Tibial artery (tissue), 4 donors: Measurements from ENCODE around the gene CAMTA1.

Experiments used
- DNase-seq, 2 donors: peaks; one replicate each; pipeline ENCODE4 v3.0.0-alpha.2; 2019
- H3K27ac ChIP-seq, 2 donors: fragments of 200-600 bp; sonication (generic) in 1 of 2; 1 replicate in 1 of 2; 2 replicates in 1 of 2; pipeline ENCODE4 v1.5.1; 2018 to 2019; ENCODE audit warnings: mild to moderate bottlenecking in 1 of 2
- H3K27me3 ChIP-seq, 2 donors: fragments of 200-600 bp; sonication (generic) in 1 of 2; one replicate each; pipeline versions ENCODE4 v1.5.1 to v1.6.0; 2016 to 2019
- H3K36me3 ChIP-seq, 3 donors: fragments of 200-600 bp; sonication (generic) in 2 of 3; one replicate each; pipeline ENCODE4 v1.5.1; 2016 to 2019; ENCODE audit warnings: mild to moderate bottlenecking in 2 of 3
- H3K4me1 ChIP-seq, 4 donors: fragments of 200-600 bp; sonication (generic) in 2 of 4; 1 replicate in 3 of 4; 2 replicates in 1 of 4; pipeline ENCODE4 v1.5.1; 2016 to 2019
- H3K4me3 ChIP-seq, 2 donors: fragments of 200-600 bp; sonication (generic) in 1 of 2; 1 replicate in 1 of 2; 2 replicates in 1 of 2; pipeline ENCODE4 v1.5.1; 2018 to 2019; ENCODE audit warnings: mild to moderate bottlenecking in 2 of 2
- H3K9me3 ChIP-seq, 3 donors: fragments of 200-600 bp; sonication (generic) in 1 of 3; one replicate each; pipeline ENCODE4 v1.5.1; 2016 to 2019
- intact Hi-C: fragments of 100-400 bp; cut with DNase I; formaldehyde crosslinking; loops from one replicate; pipeline ENCODE4 v1.15.0; 2023; ENCODE audit warnings: low total_unique reads
- TF ChIP-seq, protein P1 (sequence below), 2 experiments: fragments of 200-600 bp in 1 of 2; fragments of 450-650 bp in 1 of 2; IDR thresholded peaks; one replicate each; pipeline ENCODE4 v1.5.1; 2017 to 2019; ENCODE audit warnings: antibody characterized with exemption in 2 of 2, mild to moderate bottlenecking in 1 of 2, moderate library complexity in 1 of 2

CAMTA1 gene

DNA sequence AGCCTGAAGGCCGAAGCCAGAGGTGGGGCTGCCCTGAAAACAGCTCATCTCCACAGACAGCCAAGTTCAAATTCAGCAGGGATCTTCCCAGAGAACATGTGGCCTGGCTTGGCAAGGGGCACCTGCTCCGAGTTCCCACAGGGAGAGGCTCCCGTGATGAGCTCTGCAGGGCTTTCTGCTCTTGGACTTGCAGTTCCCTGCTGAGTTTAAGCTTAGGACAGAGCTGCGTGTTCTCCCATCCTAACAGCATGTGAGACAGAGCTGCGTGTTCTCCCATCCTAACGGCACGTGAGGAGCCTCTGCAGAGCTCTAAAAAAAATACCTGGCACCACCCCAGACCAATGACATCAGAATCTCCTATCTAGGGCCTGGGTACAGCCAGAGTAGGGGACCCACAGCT is 872.8 kb downstream of the CAMTA1 start:
- DNase-seq = no peak
- TF ChIP-seq, protein P1, sequence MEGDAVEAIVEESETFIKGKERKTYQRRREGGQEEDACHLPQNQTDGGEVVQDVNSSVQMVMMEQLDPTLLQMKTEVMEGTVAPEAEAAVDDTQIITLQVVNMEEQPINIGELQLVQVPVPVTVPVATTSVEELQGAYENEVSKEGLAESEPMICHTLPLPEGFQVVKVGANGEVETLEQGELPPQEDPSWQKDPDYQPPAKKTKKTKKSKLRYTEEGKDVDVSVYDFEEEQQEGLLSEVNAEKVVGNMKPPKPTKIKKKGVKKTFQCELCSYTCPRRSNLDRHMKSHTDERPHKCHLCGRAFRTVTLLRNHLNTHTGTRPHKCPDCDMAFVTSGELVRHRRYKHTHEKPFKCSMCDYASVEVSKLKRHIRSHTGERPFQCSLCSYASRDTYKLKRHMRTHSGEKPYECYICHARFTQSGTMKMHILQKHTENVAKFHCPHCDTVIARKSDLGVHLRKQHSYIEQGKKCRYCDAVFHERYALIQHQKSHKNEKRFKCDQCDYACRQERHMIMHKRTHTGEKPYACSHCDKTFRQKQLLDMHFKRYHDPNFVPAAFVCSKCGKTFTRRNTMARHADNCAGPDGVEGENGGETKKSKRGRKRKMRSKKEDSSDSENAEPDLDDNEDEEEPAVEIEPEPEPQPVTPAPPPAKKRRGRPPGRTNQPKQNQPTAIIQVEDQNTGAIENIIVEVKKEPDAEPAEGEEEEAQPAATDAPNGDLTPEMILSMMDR (IDR thresholded peaks at IDR 0.05) = no peak
- intact Hi-C loops = no loop called here
- Histone ChIP-seq H3K9me3 (no peaks in the 10 kb centered on the region), H3K4me1 (no peaks in the 10 kb centered on the region), H3K27ac (no peak overlapping the region), H3K4me3 (no peak overlapping the region), H3K36me3 (no peaks in the 10 kb centered on the region), H3K27me3 (peaks cover 0 to 11% of the 10 kb centered on the region in 2 donors)

DNA sequence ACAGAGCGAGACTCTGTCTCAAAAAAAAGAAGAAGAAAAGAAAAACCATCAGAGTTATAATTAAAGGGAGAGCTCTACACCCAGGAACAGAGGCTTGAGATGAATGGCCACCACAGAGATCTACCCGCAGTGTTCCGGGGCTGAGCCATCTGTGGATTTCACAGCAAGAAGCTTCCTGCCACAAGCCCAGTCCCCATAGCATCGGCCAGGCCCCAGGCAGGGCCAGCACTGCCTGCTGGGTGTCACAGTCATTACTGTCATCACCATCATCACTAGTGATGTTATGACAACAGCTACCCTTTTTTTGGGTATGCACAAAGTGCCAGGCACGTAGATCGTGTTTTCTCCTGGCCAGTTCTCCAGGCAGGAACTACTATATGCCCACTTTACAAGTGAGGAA is 874.3 kb downstream of the CAMTA1 start:
- no peak for DNase-seq
- TF ChIP-seq, protein P1 (IDR thresholded peaks at IDR 0.05) = no peak
- Histone ChIP-seq H3K36me3 (no peaks in the 10 kb centered on the region), H3K4me1 (no peaks in the 10 kb centered on the region), H3K27ac (no peak overlapping the region), H3K9me3 (no peaks in the 10 kb centered on the region), H3K4me3 (no peak overlapping the region), H3K27me3 (peaks cover 0 to 10% of the 10 kb centered on the region in 2 donors)
- intact Hi-C loops = no loop called here

DNA sequence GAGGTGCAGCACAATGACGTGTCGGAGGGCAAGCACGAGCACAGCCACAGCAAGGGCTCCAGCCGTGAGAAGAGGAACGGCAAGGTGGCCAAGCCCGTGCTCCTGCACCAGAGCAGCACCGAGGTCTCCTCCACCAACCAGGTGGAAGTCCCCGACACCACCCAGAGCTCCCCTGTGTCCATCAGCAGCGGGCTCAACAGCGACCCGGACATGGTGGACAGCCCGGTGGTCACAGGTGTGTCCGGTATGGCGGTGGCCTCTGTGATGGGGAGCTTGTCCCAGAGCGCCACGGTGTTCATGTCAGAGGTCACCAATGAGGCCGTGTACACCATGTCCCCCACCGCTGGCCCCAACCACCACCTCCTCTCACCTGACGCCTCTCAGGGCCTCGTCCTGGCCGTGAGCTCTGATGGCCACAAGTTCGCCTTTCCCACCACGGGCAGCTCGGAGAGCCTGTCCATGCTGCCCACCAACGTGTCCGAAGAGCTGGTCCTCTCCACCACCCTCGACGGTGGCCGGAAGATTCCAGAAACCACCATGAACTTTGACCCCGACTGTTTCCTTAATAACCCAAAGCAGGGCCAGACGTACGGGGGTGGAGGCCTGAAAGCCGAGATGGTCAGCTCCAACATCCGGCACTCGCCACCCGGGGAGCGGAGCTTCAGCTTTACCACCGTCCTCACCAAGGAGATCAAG is 878.3 kb downstream of the CAMTA1 start:
- no peak for DNase-seq
- TF ChIP-seq, protein P1 (IDR thresholded peaks at IDR 0.05) = no peak
- intact Hi-C loops = loop anchor here (2.0 to 10.0 kb wide), 2 partner anchors 91 to 241 kb away; no protein-coding TSS in a partner anchor
- Histone ChIP-seq H3K4me3 (no peak overlapping the region), H3K36me3 (no peaks in the 10 kb centered on the region), H3K4me1 (peaks cover 0 to 4% (median 1%) of the 10 kb centered on the region in 4 donors), H3K9me3 (no peaks in the 10 kb centered on the region), H3K27ac (no peak overlapping the region), H3K27me3 (peaks cover 0 to 10% of the 10 kb centered on the region in 2 donors)

DNA sequence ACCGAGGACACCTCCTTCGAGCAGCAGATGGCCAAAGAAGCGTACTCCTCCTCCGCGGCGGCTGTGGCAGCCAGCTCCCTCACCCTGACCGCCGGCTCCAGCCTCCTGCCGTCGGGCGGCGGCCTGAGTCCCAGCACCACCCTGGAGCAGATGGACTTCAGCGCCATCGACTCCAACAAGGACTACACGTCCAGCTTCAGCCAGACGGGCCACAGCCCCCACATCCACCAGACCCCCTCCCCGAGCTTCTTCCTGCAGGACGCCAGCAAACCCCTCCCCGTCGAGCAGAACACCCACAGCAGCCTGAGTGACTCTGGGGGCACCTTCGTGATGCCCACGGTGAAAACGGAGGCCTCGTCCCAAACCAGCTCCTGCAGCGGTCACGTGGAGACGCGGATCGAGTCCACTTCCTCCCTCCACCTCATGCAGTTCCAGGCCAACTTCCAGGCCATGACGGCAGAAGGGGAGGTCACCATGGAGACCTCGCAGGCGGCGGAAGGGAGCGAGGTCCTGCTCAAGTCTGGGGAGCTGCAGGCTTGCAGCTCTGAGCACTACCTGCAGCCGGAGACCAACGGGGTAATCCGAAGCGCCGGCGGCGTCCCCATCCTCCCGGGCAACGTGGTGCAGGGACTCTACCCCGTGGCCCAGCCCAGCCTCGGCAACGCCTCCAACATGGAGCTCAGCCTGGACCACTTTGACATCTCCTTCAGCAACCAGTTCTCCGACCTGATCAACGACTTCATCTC is 879.1 kb downstream of the CAMTA1 start:
- no peaks in the 10 kb centered on the region for H3K36me3 ChIP-seq
- DNase-seq = no peak
- intact Hi-C loops = loop anchor here (2.0 to 10.0 kb wide), 2 partner anchors 90 to 240 kb away; no protein-coding TSS in a partner anchor
- H3K27me3 ChIP-seq = peaks cover 0 to 8% of the 10 kb centered on the region in 2 donors
- TF ChIP-seq, protein P1 (IDR thresholded peaks at IDR 0.05) = no peak
- H3K27ac ChIP-seq = no peak overlapping the region
- no peak overlapping the region for H3K4me3 ChIP-seq
- no peaks in the 10 kb centered on the region for H3K9me3 ChIP-seq
- H3K4me1 ChIP-seq = peaks cover 0 to 6% (median 1%) of the 10 kb centered on the region in 4 donors

DNA sequence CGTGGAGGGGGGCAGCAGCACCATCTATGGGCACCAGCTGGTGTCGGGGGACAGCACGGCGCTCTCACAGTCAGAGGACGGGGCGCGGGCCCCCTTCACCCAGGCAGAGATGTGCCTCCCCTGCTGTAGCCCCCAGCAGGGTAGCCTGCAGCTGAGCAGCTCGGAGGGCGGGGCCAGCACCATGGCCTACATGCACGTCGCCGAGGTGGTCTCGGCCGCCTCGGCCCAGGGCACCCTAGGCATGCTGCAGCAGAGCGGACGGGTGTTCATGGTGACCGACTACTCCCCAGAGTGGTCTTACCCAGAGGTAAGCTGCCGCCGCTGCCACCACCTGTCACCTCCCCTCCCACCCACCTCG is 879.6 kb downstream of the CAMTA1 start:
- H3K4me3 ChIP-seq = no peak overlapping the region
- H3K27ac ChIP-seq = no peak overlapping the region
- no peaks in the 10 kb centered on the region for H3K36me3 ChIP-seq
- intact Hi-C loops = loop anchor here (2.0 to 10.0 kb wide), 2 partner anchors 90 to 240 kb away; no protein-coding TSS in a partner anchor
- TF ChIP-seq, protein P1 (IDR thresholded peaks at IDR 0.05) = no peak
- H3K27me3 ChIP-seq = peaks cover 0 to 13% of the 10 kb centered on the region in 2 donors
- DNase-seq = no peak
- H3K9me3 ChIP-seq = no peaks in the 10 kb centered on the region
- peaks cover 0 to 12% (median 5%) of the 10 kb centered on the region in 4 donors for H3K4me1 ChIP-seq
